Erythroblast (primary cell): ENCODE measurements around the gene FASTK.

Experiments used
- GATA1 ChIP-seq: IDR thresholded peaks from 2 replicates; pipeline ENCODE4 v1.6.1; 2011; ENCODE audit warnings: low read depth, mild to moderate bottlenecking, control low read depth, low read length, moderate library complexity
- POLR2A ChIP-seq: IDR thresholded peaks from 2 replicates; pipeline ENCODE4 v1.6.1; 2011; ENCODE audit warnings: mild to moderate bottlenecking, low read length

DNA sequence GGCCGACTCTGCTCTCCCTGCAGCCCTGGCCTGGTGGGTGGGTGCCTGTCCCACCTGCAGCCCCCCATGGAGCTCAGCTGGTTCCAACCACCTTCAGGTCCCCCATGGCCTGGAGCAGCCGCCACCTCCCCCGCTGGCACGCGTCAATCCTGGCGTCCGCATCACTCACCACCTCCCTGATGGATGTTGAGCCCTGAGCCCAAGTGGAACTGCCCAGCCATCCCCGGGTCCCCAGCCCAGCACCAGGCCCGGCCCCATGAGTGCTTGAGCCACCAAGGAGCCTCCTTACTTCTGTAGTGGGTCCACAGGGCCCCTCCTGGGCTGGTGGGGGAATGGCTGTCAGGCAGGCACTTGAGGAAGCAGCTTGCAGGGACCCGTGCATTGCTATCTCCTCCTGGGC lies 20.3 kb upstream of the FASTK start:
- TF ChIP-seq POLR2A (no peak), GATA1 (no peak)
